ENCODE results near the gene ANKRD44. TPM values are rescaled to one million over a fixed set of nuclear protein-coding genes. Genes with fewer than 3 reads are reported as not detected.
A peak's percentile ranks its signal among the peaks of the same experiment; 100 is the strongest.

ANKRD44 gene
- total RNA-seq, 1 donor from 2014 or later, result 12.0 TPM

GRCh38 chr2:196955036-196955435, 355.5 kb downstream of the ANKRD44 start:
- H3K36me3 Mint-ChIP-seq (ENCODE audit: unreplicated experiment), result no peaks in the 10 kb centered on the region
- H3K4me3 Mint-ChIP-seq (ENCODE audit: unreplicated experiment), result no peak overlapping the region
- H3K27ac Mint-ChIP-seq (ENCODE audit: unreplicated experiment), result no peak overlapping the region
- peaks cover 1% of the 10 kb centered on the region for H3K27me3 Mint-ChIP-seq (ENCODE audit: unreplicated experiment)
- TF ChIP-seq CTCF (IDR thresholded peaks at IDR 0.05; ENCODE audit: partially characterized antibody, unreplicated experiment), result no peak
- peaks cover 2% of the 10 kb centered on the region for H3K4me1 Mint-ChIP-seq (ENCODE audit: low read depth, unreplicated experiment)
- DNase-seq, result no peak
- no peaks in the 10 kb centered on the region for H3K9me3 Mint-ChIP-seq (ENCODE audit: unreplicated experiment)

- no peak for DNase-seq
- H3K27ac Mint-ChIP-seq (ENCODE audit: unreplicated experiment), result peak overlapping the region; percentile 0
- H3K27me3 Mint-ChIP-seq (ENCODE audit: unreplicated experiment), result no peaks in the 10 kb centered on the region
- no peak for TF ChIP-seq CTCF (IDR thresholded peaks at IDR 0.05; ENCODE audit: partially characterized antibody, unreplicated experiment)
- no peaks in the 10 kb centered on the region for H3K36me3 Mint-ChIP-seq (ENCODE audit: unreplicated experiment)
- H3K9me3 Mint-ChIP-seq (ENCODE audit: unreplicated experiment), result no peaks in the 10 kb centered on the region
- H3K4me3 Mint-ChIP-seq (ENCODE audit: unreplicated experiment), result no peak overlapping the region
- H3K4me1 Mint-ChIP-seq (ENCODE audit: low read depth, unreplicated experiment), result peaks cover 2% of the 10 kb centered on the region
Measured at GRCh38 chr2:196954001-196954400, 356.6 kb downstream of the ANKRD44 start.

- no peak for DNase-seq
- Mint-ChIP-seq H3K4me1 (ENCODE audit: low read depth, unreplicated experiment) (peaks cover 2% of the 10 kb centered on the region), H3K36me3 (ENCODE audit: unreplicated experiment) (no peaks in the 10 kb centered on the region), H3K27me3 (ENCODE audit: unreplicated experiment) (no peaks in the 10 kb centered on the region), H3K27ac (ENCODE audit: unreplicated experiment) (no peak overlapping the region), H3K9me3 (ENCODE audit: unreplicated experiment) (no peaks in the 10 kb centered on the region), H3K4me3 (ENCODE audit: unreplicated experiment) (no peak overlapping the region)
- no peak for TF ChIP-seq CTCF (IDR thresholded peaks at IDR 0.05; ENCODE audit: partially characterized antibody, unreplicated experiment)
Measured at GRCh38 chr2:196952936-196953335, 357.6 kb downstream of the ANKRD44 start.

GRCh38 chr2:196951973-196952372, 358.6 kb downstream of the ANKRD44 start:
- H3K27ac Mint-ChIP-seq (ENCODE audit: unreplicated experiment), result no peak overlapping the region

DNA sequence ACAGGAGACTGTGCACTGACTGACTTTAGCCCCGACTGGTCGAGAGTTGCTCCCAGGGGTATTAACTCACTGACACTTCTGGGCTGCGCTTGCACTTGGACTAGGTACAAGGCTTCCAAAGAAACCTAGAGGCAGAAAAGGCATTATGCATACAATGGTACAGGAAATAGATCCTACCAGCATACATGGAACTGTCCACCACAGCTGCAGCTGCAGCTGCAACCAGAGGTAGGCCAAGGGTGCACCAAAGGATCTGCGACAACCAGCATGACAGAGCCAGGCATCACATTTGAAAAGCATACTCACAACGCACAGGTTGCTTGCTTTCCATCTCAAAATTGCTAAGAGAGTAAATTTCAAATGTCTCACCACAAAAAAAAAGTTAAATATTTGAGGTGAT, 361.5 kb downstream of the ANKRD44 start:
- H3K27me3 Mint-ChIP-seq (ENCODE audit: unreplicated experiment), result no peaks in the 10 kb centered on the region
- H3K4me3 Mint-ChIP-seq (ENCODE audit: unreplicated experiment), result no peak overlapping the region
- no peak for TF ChIP-seq CTCF (IDR thresholded peaks at IDR 0.05; ENCODE audit: partially characterized antibody, unreplicated experiment)
- no peaks in the 10 kb centered on the region for H3K9me3 Mint-ChIP-seq (ENCODE audit: unreplicated experiment)
- no peak for DNase-seq
- no peaks in the 10 kb centered on the region for H3K36me3 Mint-ChIP-seq (ENCODE audit: unreplicated experiment)
- peaks cover 6% of the 10 kb centered on the region for H3K4me1 Mint-ChIP-seq (ENCODE audit: low read depth, unreplicated experiment)
- H3K27ac Mint-ChIP-seq (ENCODE audit: unreplicated experiment), result no peak overlapping the region

More at GRCh38 chr2:196951973-196952372, 358.6 kb downstream of the ANKRD44 start:
- DNase-seq, result no peak
- no peak for TF ChIP-seq CTCF (IDR thresholded peaks at IDR 0.05; ENCODE audit: partially characterized antibody, unreplicated experiment)
- no peak overlapping the region for H3K4me3 Mint-ChIP-seq (ENCODE audit: unreplicated experiment)
- no peaks in the 10 kb centered on the region for H3K27me3 Mint-ChIP-seq (ENCODE audit: unreplicated experiment)
- peaks cover 2% of the 10 kb centered on the region for H3K4me1 Mint-ChIP-seq (ENCODE audit: low read depth, unreplicated experiment)
- H3K36me3 Mint-ChIP-seq (ENCODE audit: unreplicated experiment), result no peaks in the 10 kb centered on the region
- no peaks in the 10 kb centered on the region for H3K9me3 Mint-ChIP-seq (ENCODE audit: unreplicated experiment)
